GM19099 (cell line): ENCODE data around the gene CYP4F11.

Experiments used
- POLR2A ChIP-seq: IDR thresholded peaks from 3 replicates; pipeline ENCODE4 v1.6.1; 2011; ENCODE audit warnings: low read depth; ENCODE audit not compliant: insufficient read length; ENCODE audit errors: extremely low read depth

Gene CYP4F11

DNA sequence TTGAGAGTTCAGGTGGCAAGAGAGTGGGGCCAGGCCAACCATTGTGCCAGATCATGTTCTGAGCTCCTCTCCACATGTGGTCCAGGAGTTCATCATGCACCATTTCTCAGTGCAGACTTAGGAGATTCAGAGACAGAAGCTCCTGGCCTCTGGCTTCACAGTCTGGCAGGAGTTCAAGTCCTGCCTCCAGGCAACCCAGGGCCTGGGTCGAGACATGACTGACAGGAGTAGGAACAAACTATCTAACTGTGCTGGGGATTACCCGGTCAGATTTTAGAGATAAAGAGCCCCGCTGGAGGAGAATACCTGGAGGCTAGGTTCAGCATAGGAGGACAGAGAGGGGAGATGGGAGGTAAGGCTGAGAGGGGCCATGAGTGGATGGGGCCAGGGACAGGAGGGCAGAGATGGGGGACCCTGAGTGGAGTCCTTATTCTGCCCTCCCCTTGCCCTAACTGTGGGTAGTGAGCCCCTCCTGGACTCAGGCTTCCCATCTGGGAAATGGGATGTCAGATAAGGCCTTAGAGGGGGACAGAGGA is 906 bp upstream of the CYP4F11 start:
- TF ChIP-seq POLR2A = no peak

GRCh38 chr19:15928321-15928720 is 6.0 kb downstream of the CYP4F11 start:
- TF ChIP-seq POLR2A = no peak

GRCh38 chr19:15926484-15926883 is 7.8 kb downstream of the CYP4F11 start:
- no peak for TF ChIP-seq POLR2A

DNA sequence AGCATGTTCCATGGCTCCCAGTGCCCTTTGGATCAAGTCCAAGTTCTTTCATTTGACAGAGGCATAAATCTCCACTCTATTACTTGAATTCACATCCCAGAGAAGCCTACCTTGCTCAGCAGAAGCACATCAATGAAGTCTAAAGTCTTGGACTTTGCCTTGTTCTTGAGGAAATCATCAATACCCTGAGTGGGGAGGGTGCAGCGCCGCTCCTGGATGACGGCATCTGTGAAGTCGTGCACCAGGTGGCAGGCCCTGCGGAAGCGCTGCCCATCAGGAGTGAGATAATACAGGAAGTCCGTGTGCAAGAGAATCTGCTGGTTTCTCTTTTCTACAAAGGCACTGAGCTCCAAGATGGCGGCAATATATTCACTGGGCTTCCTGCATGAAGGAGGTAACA is 10.6 kb downstream of the CYP4F11 start:
- no peak for TF ChIP-seq POLR2A

GRCh38 chr19:15922021-15922420 is 12.3 kb downstream of the CYP4F11 start:
- no peak for TF ChIP-seq POLR2A

DNA sequence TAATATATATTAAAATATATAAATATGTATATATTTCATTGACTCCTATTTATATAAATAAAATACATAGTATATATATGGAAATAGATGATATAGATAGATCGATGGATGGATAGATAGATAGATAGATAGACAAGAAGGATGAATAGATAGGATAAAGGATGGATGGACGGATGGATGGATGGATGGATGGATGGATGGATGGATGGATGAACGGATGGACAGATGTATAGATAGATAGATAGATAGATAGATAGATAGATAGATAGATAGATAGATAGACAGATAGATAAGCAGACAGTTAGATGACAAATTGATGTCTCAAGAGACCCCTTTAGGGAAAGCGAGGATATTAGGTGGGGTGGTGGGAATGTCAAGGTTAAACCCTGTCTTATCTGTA is 15.1 kb downstream of the CYP4F11 start:
- no peak for TF ChIP-seq POLR2A

- TF ChIP-seq POLR2A = no peak
Observed at GRCh38 chr19:15915109-15915508, 19.2 kb downstream of the CYP4F11 start.

- TF ChIP-seq POLR2A = no peak
Observed at GRCh38 chr19:15913830-15914229, 20.5 kb downstream of the CYP4F11 start.

DNA sequence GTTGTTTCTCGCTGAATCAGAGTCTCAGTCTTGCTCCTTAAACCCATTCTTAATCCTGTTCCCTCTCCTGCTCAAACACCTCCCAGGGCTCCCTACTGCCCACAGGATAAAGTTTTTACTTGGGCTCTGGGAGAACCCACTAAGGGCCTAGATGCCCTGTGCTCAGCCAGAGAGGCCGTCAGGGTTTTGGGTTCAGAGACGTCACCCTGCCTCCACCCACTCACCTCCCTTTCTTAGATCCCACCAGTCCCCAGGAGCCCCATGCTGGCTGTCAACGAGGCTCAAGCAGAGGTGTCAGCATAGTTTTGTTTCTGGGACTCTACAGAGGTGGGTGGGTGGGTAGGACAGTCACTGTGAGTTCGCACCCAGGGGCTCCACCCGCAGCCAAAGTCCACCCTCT is 20.9 kb downstream of the CYP4F11 start:
- no peak for TF ChIP-seq POLR2A

DNA sequence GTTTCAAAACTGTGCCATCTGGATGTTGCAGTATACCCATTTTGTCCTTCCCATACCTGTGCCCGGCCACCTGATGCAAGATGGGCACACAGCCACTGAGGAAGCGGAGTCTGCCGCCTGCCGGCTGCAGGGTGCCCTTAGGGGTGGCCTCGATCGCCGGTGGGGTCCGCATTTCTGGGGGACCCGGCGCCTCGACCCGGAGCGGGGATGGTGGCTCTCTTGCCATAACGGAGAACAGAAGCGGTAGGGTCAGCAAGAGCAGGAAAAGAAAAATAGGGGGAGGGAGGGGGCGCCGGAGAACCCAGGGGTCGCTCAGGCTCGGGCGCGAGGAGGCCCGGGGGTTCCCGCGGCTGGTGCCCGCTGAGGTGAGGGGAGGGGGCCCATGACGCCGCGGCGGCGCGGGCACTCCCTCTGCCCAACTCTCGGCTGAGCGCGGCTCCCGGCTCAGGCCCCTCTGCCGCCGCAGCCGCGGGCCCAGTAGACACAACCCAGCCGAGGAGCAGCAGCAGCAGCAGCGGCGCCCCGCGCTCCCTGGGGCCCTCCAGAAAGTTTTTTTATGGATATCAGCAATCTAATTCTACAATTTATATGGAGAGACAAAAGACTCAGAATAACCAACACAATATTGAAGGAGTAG is 22.6 kb downstream of the CYP4F11 start:
- TF ChIP-seq POLR2A = no peak

- no peak for TF ChIP-seq POLR2A
Observed at GRCh38 chr19:15905026-15905425, 29.3 kb downstream of the CYP4F11 start.

DNA sequence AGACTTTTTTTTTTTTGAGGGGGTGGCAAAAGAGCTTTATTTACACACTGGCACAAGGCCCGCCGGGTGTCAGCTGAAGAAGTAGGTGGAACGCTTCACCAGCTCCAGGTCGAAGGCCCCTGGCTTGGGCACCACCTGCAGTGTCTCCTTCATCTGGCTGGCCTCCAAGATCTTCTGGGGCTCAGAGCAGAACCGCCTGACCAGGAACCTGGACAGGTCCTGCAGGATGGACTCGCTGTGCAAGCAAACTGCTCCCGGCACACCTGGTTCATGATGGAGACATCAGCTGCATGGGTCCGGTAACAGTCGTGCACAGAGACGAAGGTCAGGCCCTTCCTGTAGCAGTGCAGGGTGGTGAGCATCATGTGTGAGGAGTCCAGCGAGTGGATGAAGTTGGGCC is 32.1 kb downstream of the CYP4F11 start:
- no peak for TF ChIP-seq POLR2A

GRCh38 chr19:15900504-15900903 is 33.8 kb downstream of the CYP4F11 start:
- TF ChIP-seq POLR2A = no peak

DNA sequence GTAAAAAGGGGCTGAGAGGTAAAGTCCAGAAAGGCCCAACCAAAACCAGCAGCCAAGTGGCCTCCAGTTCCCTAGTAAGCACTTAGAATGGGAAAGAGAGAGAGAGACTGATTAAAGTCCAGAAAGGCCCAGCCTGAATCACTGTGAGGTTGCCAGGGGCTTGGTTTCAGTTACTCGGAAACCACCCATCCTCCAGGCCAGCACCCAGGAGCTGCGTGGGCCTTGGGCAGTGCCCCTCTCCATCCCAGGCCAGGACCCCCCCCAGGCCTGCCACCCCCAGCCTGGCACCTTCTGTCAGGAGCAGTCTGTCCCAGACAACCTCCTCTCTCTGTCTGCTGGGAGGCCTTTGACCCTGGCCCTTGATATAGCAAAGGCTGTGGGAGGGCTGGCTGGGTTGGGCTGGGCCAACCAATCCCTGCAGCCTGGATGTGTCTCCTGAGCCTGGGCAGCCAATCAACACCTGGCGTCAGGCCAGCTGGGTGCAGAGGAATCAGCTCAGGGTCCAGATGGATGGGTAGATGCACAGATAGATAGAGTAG is 36.5 kb downstream of the CYP4F11 start, which contains the start of gene CYP4F2:
TSS of gene CYP4F2 (minus strand) at position 337 of the 539 bp plus-strand sequence. CDS start 463 bp downstream, outside the sequence.
- TF ChIP-seq POLR2A = no peak

DNA sequence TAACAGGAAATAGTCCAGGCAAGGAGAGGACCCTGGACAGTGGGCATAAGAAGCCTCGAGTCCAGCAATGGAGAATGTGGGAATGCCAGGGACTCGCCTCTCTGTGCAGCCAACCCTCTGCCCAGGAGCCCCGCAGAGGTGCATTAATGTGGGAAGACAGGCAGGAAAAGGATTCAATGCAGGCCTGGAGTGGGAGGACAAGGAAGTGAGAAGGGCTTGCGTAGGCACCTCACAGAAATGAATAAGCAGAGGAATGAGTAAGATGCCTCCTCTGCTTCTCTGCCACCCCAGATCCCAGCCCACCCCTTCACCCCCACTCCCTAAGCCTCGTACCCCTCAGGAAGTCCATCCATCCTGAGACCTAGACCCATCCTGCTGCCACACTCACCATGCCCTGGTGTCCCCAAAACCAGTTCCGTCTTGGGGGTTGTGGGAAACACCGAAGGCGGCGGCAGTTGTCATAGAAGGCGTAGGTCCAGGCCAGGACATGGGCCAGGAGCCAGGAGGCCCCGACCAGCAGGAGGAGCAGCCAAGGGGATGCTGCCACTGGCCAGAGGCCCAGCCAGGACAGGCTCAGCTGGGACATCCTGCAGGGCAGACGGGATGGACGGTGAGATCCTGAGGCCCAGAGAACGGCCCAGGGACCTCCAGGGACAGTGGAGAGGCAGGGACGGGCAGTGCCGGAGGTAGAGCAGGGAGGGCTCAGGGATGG is 37.1 kb downstream of the CYP4F11 start:
- no peak for TF ChIP-seq POLR2A
